HG03135 (cell line): ENCODE measurements around the gene SCIN.

Experiments used
- ATAC-seq: cut with Tn5 transposase; IDR thresholded peaks from one replicate; pipeline ENCODE4 v1.9.1; 2021; ENCODE audit warnings: mild to moderate bottlenecking, moderate library complexity; ENCODE audit not compliant: unreplicated experiment

Gene SCIN

GRCh38 chr7:12565873-12566272 lies 4.6 kb upstream of the SCIN start:
- no peak for ATAC-seq

GRCh38 chr7:12567015-12567414 lies 3.5 kb upstream of the SCIN start:
- ATAC-seq = peak; percentile 75

GRCh38 chr7:12569673-12570072 lies 847 bp upstream of the SCIN start:
- no peak for ATAC-seq

- ATAC-seq = no peak
These were observed 369 bp upstream of the SCIN start for GRCh38 chr7:12570168-12570533.

GRCh38 chr7:12571691-12572090 lies 1.2 kb downstream of the SCIN start:
- no peak for ATAC-seq

GRCh38 chr7:12572941-12573575 lies 2.5 kb downstream of the SCIN start:
- ATAC-seq = no peak

- ATAC-seq = no peak
These were observed 3.4 kb downstream of the SCIN start for GRCh38 chr7:12573885-12574284.

GRCh38 chr7:12578930-12579640 lies 8.6 kb downstream of the SCIN start:
- no peak for ATAC-seq

- ATAC-seq = no peak
These were observed 11.4 kb downstream of the SCIN start for GRCh38 chr7:12581897-12582296.

- no peak for ATAC-seq
These were observed 11.8 kb downstream of the SCIN start for GRCh38 chr7:12582362-12582761.

GRCh38 chr7:12583176-12583575 lies 12.7 kb downstream of the SCIN start:
- ATAC-seq = no peak

- no peak for ATAC-seq
These were observed 13.4 kb downstream of the SCIN start for GRCh38 chr7:12583922-12584321.

- peak; percentile 99 for ATAC-seq
These were observed 14.4 kb downstream of the SCIN start for GRCh38 chr7:12584930-12585329.

GRCh38 chr7:12586271-12586670 lies 15.8 kb downstream of the SCIN start:
- ATAC-seq = no peak

GRCh38 chr7:12588259-12588904 lies 17.9 kb downstream of the SCIN start:
- no peak for ATAC-seq

- ATAC-seq = no peak
These were observed 20.0 kb downstream of the SCIN start for GRCh38 chr7:12590559-12590958.

- ATAC-seq = no peak
These were observed 23.8 kb downstream of the SCIN start for GRCh38 chr7:12594122-12594897.

- no peak for ATAC-seq
These were observed 24.6 kb downstream of the SCIN start for GRCh38 chr7:12595148-12595547.

- ATAC-seq = no peak
These were observed 25.8 kb downstream of the SCIN start for GRCh38 chr7:12596225-12596790.

GRCh38 chr7:12601302-12601869 lies 30.9 kb downstream of the SCIN start:
- ATAC-seq = peak; percentile 75

GRCh38 chr7:12607134-12607533 lies 36.6 kb downstream of the SCIN start:
- ATAC-seq = no peak
